Neuronal stem cell (in vitro differentiated cells): ENCODE results near the gene SKOR2.
"Not testable (repeated sequence)": the region's sequence is repeated elsewhere in the genome, so short reads cannot be mapped to it uniquely, and the experiment has no call there.

Experiments used
- DNase-seq: peaks from one replicate; pipeline ENCODE4 v3.0.0-alpha.2; 2013; ENCODE audit warnings: low spot score
- H2AFZ ChIP-seq: one replicate; pipeline ENCODE4 v1.6.1; 2013; ENCODE audit warnings: mild to moderate bottlenecking, low read length, inconsistent platforms
- H2AK5ac ChIP-seq: 2 replicates; pipeline ENCODE4 v1.6.1; 2013; ENCODE audit warnings: low read depth, mild to moderate bottlenecking, inconsistent platforms, low read length, moderate library complexity, mixed read lengths
- H2BK120ac ChIP-seq: 2 replicates; pipeline ENCODE4 v1.6.1; 2013; ENCODE audit warnings: low read depth, mild to moderate bottlenecking, inconsistent platforms, low read length, moderate library complexity, mixed read lengths
- H2BK12ac ChIP-seq: one replicate; pipeline ENCODE4 v1.6.1; 2013; ENCODE audit warnings: low read length, inconsistent platforms
- H2BK15ac ChIP-seq: 2 replicates; pipeline ENCODE4 v1.6.1; 2013; ENCODE audit warnings: mild to moderate bottlenecking, low read length, inconsistent platforms, mixed read lengths
- H2BK5ac ChIP-seq: one replicate; pipeline ENCODE4 v1.6.1; 2013; ENCODE audit warnings: inconsistent platforms, mild to moderate bottlenecking, low read length, moderate library complexity
- H3K14ac ChIP-seq: one replicate; pipeline ENCODE4 v1.6.1; 2013; ENCODE audit warnings: low read length, inconsistent platforms
- H3K18ac ChIP-seq: 2 replicates; pipeline ENCODE4 v1.6.1; 2013; ENCODE audit warnings: low read length, inconsistent platforms
- H3K23ac ChIP-seq: 2 replicates; pipeline ENCODE4 v1.6.1; 2013; ENCODE audit warnings: low read depth, mild to moderate bottlenecking, mixed read lengths, low read length, inconsistent platforms; ENCODE audit not compliant: poor library complexity
- H3K27ac ChIP-seq: replicated peaks from 3 replicates; pipeline ENCODE4 v1.5.1; 2013; ENCODE audit warnings: low read length, inconsistent platforms
- H3K27me3 ChIP-seq, 3 experiments: 2 replicates each; pipeline ENCODE4 v1.6.1; 2013; ENCODE audit warnings: low read length in 3 of 3, mild to moderate bottlenecking in 2 of 3, inconsistent platforms in 1 of 3, low read depth in 1 of 3, mixed read lengths in 1 of 3, moderate library complexity in 1 of 3; ENCODE audit not compliant: control insufficient read depth in 3 of 3, insufficient read depth in 3 of 3
- H3K36me3 ChIP-seq, 2 donors: replicated peaks in 1 of 2; 2 replicates each; pipeline ENCODE4 v1.6.1; 2013; ENCODE audit warnings: low read length in 2 of 2; ENCODE audit not compliant: control insufficient read depth in 2 of 2, insufficient read depth in 2 of 2
- H3K4ac ChIP-seq: 2 replicates; pipeline ENCODE4 v1.6.1; 2013; ENCODE audit warnings: inconsistent platforms, mild to moderate bottlenecking, low read length, moderate library complexity
- H3K4me1 ChIP-seq, 2 donors: 1 replicate in 1 of 2; 2 replicates in 1 of 2; pipeline ENCODE4 v1.6.1; 2013; ENCODE audit warnings: low read length in 2 of 2, low read depth in 1 of 2; ENCODE audit not compliant: control insufficient read depth in 2 of 2, insufficient read depth in 1 of 2
- H3K4me2 ChIP-seq: one replicate; pipeline ENCODE4 v1.6.1; 2013; ENCODE audit warnings: mild to moderate bottlenecking, low read length, inconsistent platforms; ENCODE audit not compliant: insufficient read depth, poor library complexity, severe bottlenecking
- H3K4me3 ChIP-seq, 2 donors: 2 replicates each; pipeline ENCODE4 v1.5.1; 2013; ENCODE audit warnings: low read length in 2 of 2, mild to moderate bottlenecking in 2 of 2, inconsistent platforms in 1 of 2, moderate library complexity in 1 of 2
- H3K79me1 ChIP-seq: one replicate; pipeline ENCODE4 v1.6.1; 2013; ENCODE audit warnings: low read depth, mild to moderate bottlenecking, inconsistent platforms, low read length, moderate library complexity
- H3K9ac ChIP-seq: one replicate; pipeline ENCODE4 v1.6.1; 2013; ENCODE audit warnings: mild to moderate bottlenecking, low read depth, low read length, inconsistent platforms; ENCODE audit not compliant: poor library complexity
- H3K9me3 ChIP-seq, 2 donors: replicated peaks in 1 of 2; 2 replicates each; pipeline versions ENCODE3 to v1.6.1; 2013; ENCODE audit warnings: low read length in 2 of 2, mild to moderate bottlenecking in 2 of 2, inconsistent platforms in 1 of 2, low read depth in 1 of 2, mixed read lengths in 1 of 2, moderate library complexity in 1 of 2; ENCODE audit not compliant: control insufficient read depth in 2 of 2, insufficient read depth in 1 of 2
- H4K8ac ChIP-seq: one replicate; pipeline ENCODE4 v1.6.1; 2013; ENCODE audit warnings: low read depth, mild to moderate bottlenecking, inconsistent platforms, low read length, moderate library complexity
- H4K91ac ChIP-seq: one replicate; pipeline ENCODE4 v1.6.1; 2013; ENCODE audit warnings: low read length, low read depth, mild to moderate bottlenecking, inconsistent platforms; ENCODE audit not compliant: poor library complexity
- WGBS, 2 donors: extraction: QIAGEN DNeasy Blood & Tissue Kit; methylation state at CpG; one replicate each; pipeline ENCODE4 v1.1.7; 2013; ENCODE audit warnings: missing lambda C conversion rate in 2 of 2, mixed read lengths in 1 of 2; ENCODE audit not compliant: insufficient read length in 2 of 2, insufficient replicate concordance in 1 of 2; ENCODE audit errors: extremely low coverage in 2 of 2; 5-methylcytosine and 5-hydroxymethylcytosine counted together

Gene SKOR2

DNA sequence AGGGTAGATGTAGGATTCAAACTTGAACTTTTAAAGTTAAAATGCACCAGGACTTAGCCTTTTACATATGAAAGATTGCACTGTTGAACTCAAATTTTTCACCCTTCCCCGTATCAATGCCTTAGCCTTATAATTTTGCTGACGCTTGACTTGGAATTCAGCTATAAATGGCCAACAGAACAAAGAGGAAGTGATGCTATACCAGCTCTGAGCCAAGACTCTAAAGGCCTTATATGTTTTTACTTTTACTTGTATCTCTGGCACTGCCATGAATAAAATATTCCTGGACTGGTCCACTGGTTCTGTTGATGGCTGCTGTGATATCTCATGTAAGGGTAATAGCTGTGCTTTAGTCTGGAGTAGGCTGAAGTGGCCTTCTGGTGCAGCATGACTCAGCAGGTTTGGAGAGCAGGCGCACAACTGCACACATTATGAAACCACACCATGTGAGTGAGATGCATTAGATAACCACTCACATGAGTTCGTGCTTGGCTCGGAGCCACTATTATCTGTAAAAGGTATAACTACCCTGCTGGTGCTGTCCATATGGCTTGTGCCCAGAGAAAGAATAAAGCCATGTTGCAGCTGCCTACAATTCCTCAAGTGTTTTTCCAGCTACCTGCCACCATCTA lies 66.9 kb downstream of the SKOR2 start:
- no peak overlapping the region for H2AK5ac ChIP-seq
- H3K14ac ChIP-seq, result no peak overlapping the region
- H3K18ac ChIP-seq, result no peak overlapping the region
- no peak overlapping the region for H2BK5ac ChIP-seq
- no peak overlapping the region for H2BK12ac ChIP-seq
- no peak overlapping the region for H4K91ac ChIP-seq
- no peak overlapping the region for H3K23ac ChIP-seq
- H4K8ac ChIP-seq, result no peak overlapping the region
- H3K4ac ChIP-seq, result no peak overlapping the region
- H3K4me1 ChIP-seq, result no peaks in the 10 kb centered on the region
- H3K27ac ChIP-seq, result no peak overlapping the region
- no peak overlapping the region for H2BK120ac ChIP-seq
- H3K36me3 ChIP-seq, result no peaks in the 10 kb centered on the region
- no peak overlapping the region for H3K9ac ChIP-seq
- no peak overlapping the region for H3K4me3 ChIP-seq
- peaks cover 7 to 10% of the 10 kb centered on the region in 2 donors for H3K9me3 ChIP-seq
- no peak overlapping the region for H3K4me2 ChIP-seq
- no peak for DNase-seq
- no peak overlapping the region for H2AFZ ChIP-seq
- peaks cover 0 to 19% (median 0%) of the 10 kb centered on the region in 3 experiments for H3K27me3 ChIP-seq
- H3K79me1 ChIP-seq, result no peaks in the 10 kb centered on the region
- H2BK15ac ChIP-seq, result no peak overlapping the region
- WGBS, 2 donors, result no CpG with 5 or more reads among the region's 5 CpGs

DNA sequence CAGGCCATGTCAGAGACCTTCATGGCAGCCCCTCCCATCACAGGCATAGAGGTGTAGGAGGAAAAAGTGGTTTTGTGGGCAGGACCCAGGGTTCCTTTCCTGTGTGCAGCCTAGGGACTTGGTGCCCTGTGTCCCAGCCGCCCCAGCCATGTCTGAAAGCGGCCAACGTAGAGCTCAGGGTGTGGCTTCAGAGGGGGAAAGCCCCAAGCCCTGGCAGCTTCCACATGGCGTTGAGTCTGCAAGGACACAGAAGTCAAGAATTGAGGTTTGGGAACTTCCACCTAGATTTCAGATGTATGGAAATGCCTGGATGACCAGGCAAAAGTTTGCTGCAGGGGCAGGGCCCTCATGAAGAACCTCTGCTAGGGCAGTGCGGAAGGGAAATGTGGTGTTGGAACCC lies 69.3 kb downstream of the SKOR2 start:
- not testable (repeated sequence) for H3K36me3 ChIP-seq, H3K4me1 ChIP-seq, H2BK12ac ChIP-seq, H2BK120ac ChIP-seq, H4K8ac ChIP-seq, H2AFZ ChIP-seq, H3K23ac ChIP-seq, H4K91ac ChIP-seq, DNase-seq, H2BK5ac ChIP-seq, H3K14ac ChIP-seq, H2AK5ac ChIP-seq, H3K27ac ChIP-seq, H3K79me1 ChIP-seq, H3K18ac ChIP-seq, H3K4ac ChIP-seq, H2BK15ac ChIP-seq, H3K9ac ChIP-seq, H3K4me2 ChIP-seq, H3K4me3 ChIP-seq
- no CpG with 5 or more reads among the region's 5 CpGs for WGBS, 2 donors
- peaks cover 7 to 10% of the 10 kb centered on the region in 2 donors for H3K9me3 ChIP-seq
- H3K27me3 ChIP-seq, result peaks cover 0 to 16% (median 0%) of the 10 kb centered on the region in 3 experiments

DNA sequence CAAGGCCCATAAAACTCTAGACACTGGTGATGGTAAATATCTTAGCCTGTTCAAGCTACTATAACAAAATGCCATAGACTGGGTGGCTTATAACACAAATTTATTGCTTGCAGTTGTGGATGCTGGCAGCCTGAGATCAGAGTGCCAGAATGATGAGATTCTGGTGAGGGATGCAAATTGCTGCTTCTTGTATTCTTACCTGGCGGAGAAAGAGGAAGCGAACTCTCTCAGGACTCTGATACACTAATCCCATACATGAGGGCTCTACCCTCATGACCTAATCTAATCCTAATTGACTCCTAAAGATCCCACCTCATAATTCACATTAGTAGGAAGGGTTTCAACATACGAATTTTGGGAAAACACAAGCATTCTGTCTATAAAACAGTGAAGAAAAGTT lies 70.7 kb downstream of the SKOR2 start:
- no peak overlapping the region for H2BK15ac ChIP-seq
- H3K9me3 ChIP-seq, result peaks cover 7 to 10% of the 10 kb centered on the region in 2 donors
- WGBS, 2 donors, result no CpG with 5 or more reads among the region's 3 CpGs
- no peaks in the 10 kb centered on the region for H3K79me1 ChIP-seq
- no peak overlapping the region for H2AK5ac ChIP-seq
- H2BK12ac ChIP-seq, result no peak overlapping the region
- H3K4me3 ChIP-seq, result no peak overlapping the region
- no peak overlapping the region for H4K91ac ChIP-seq
- H3K27ac ChIP-seq, result no peak overlapping the region
- H3K4ac ChIP-seq, result no peak overlapping the region
- H3K36me3 ChIP-seq, result no peaks in the 10 kb centered on the region
- H3K4me1 ChIP-seq, result no peaks in the 10 kb centered on the region
- H4K8ac ChIP-seq, result no peak overlapping the region
- H2AFZ ChIP-seq, result no peak overlapping the region
- no peak overlapping the region for H3K18ac ChIP-seq
- H3K4me2 ChIP-seq, result no peak overlapping the region
- H2BK120ac ChIP-seq, result no peak overlapping the region
- no peak overlapping the region for H3K23ac ChIP-seq
- no peak overlapping the region for H3K9ac ChIP-seq
- no peak overlapping the region for H2BK5ac ChIP-seq
- no peak for DNase-seq
- H3K27me3 ChIP-seq, result peaks cover 0 to 16% (median 0%) of the 10 kb centered on the region in 3 experiments
- no peak overlapping the region for H3K14ac ChIP-seq

DNA sequence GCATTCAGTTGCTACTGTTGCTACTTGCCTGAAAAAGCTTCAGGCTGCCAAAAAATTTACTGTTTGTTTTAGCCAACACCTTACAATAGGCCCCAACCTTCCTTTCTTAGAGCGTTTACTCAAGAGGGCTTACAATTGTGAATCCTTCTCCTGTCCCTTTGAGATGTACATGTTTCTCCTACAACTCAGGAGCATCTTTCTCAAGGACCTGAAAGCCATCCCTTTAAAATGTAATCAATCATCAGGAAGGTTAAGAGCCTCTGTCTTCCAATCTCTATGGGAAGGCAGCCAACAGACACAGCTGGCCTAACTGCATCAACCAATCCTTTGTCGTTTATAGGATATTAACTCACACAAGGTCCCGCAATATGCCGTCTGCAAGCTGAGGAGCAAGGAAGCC lies 71.9 kb downstream of the SKOR2 start:
- no peak overlapping the region for H2BK12ac ChIP-seq
- no CpG with 5 or more reads among the region's 4 CpGs for WGBS, 2 donors
- H3K4me1 ChIP-seq, result peaks cover 0 to 5% of the 10 kb centered on the region in 2 donors
- H4K91ac ChIP-seq, result no peak overlapping the region
- H2AFZ ChIP-seq, result no peak overlapping the region
- no peak overlapping the region for H3K4ac ChIP-seq
- peaks cover 2% of the 10 kb centered on the region in 2 donors for H3K9me3 ChIP-seq
- H3K23ac ChIP-seq, result no peak overlapping the region
- H2AK5ac ChIP-seq, result no peak overlapping the region
- no peak overlapping the region for H3K4me3 ChIP-seq
- no peak overlapping the region for H4K8ac ChIP-seq
- H3K27me3 ChIP-seq, result peaks cover 0 to 16% (median 0%) of the 10 kb centered on the region in 3 experiments
- no peaks in the 10 kb centered on the region for H3K36me3 ChIP-seq
- no peak overlapping the region for H3K4me2 ChIP-seq
- H3K79me1 ChIP-seq, result peaks cover 2% of the 10 kb centered on the region
- no peak overlapping the region for H3K9ac ChIP-seq
- no peak overlapping the region for H3K27ac ChIP-seq
- no peak overlapping the region for H2BK5ac ChIP-seq
- no peak overlapping the region for H3K18ac ChIP-seq
- DNase-seq, result no peak
- H2BK15ac ChIP-seq, result no peak overlapping the region
- H3K14ac ChIP-seq, result no peak overlapping the region
- H2BK120ac ChIP-seq, result no peak overlapping the region
